NCI-H2196 (cell line): ENCODE data around the gene WDR18.

Experiments
- DNase-seq: peaks from one replicate; lab custom pipeline; 2025; ENCODE audit not compliant: unreplicated experiment; lab: John Stamatoyannopoulos, UW

WDR18 gene, protein sequence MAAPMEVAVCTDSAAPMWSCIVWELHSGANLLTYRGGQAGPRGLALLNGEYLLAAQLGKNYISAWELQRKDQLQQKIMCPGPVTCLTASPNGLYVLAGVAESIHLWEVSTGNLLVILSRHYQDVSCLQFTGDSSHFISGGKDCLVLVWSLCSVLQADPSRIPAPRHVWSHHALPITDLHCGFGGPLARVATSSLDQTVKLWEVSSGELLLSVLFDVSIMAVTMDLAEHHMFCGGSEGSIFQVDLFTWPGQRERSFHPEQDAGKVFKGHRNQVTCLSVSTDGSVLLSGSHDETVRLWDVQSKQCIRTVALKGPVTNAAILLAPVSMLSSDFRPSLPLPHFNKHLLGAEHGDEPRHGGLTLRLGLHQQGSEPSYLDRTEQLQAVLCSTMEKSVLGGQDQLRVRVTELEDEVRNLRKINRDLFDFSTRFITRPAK

GRCh38 chr19:984165-984967 lies at the start of gene WDR18:
Gene WDR18 (plus strand): TSS chr19:984345. CDS start chr19:984354, 9 bp downstream.
- peak; percentile 95 for DNase-seq

- DNase-seq = peak; percentile 94
Observed at GRCh38 chr19:934865-935479, 49.2 kb upstream of the WDR18 start.

GRCh38 chr19:936175-936546 lies 48.0 kb upstream of the WDR18 start:
- DNase-seq = no peak

DNA sequence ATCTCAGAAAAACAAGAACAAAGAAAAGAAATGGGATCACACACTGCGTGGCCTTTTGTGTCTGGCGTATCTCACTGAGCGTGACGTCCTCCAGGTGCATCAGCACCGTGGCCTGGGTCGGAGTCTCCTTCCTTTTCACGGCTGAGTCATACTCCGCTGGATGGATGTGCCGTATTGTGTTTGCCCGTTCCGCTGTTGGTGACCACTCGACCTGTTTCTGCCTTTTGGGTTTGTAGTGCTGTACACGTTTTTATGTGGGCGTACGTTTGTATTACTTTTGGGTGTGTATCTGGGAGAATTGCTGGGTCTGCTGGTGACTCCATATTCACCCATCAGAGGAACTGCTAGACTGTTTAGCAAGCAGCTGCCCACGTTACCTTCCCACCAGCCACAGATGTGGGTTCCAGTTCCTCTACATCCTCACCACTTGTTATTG lies 46.9 kb upstream of the WDR18 start:
- no peak for DNase-seq

DNA sequence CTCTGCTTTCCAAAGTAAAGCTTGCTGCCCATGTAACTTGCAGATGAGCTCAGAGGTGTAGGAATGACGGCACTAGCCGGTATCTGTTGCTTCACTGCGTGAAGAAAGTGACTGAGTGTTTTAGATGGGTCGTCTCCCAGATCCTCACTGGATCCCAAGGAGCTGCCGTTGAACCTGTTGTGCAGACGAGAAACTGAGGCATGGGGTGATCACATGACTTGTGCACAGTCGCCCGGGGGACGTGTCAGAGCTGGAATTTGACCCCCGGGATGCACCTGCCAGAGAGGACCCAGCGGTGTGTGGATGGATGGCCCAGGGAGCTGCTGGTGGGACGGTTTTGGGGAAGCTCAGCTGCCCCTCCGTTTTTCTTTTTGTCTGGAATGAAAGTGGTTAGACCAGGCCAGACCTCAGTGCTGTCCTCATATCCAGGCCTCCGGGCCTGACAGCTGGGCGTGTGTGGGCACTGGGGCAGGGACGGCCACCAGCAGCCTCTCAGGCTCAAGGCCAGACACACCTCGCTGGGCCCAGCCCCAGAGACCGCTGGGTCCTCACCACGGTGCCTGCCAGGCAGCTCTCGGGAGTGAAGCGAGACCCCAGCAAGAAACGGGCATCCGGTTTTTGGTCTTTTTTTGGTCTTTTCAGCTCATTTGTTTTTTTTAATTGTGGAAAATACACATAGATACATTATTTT lies 45.8 kb upstream of the WDR18 start:
- no peak for DNase-seq

DNA sequence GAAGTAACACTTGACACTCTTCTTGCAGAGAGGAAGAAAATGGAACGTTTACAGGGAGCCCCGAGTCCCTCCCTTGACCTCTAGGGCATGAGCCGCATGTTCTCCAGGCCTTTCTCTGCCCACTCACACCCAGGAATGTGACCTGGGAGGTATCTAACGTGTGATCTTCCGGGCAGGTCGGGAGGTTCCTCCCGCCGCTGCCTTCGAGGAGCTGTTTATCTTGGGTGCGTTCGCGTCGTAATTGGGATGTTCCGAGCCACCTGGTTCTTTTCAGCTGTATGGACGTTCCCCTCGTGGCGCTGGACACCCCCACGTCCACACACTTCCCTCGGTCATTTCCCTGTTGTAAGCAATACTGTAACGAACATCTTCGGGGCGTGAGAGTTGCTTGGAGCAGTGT lies 44.7 kb upstream of the WDR18 start:
- no peak for DNase-seq

- DNase-seq = no peak
Observed at GRCh38 chr19:939922-940321, 44.2 kb upstream of the WDR18 start.

DNA sequence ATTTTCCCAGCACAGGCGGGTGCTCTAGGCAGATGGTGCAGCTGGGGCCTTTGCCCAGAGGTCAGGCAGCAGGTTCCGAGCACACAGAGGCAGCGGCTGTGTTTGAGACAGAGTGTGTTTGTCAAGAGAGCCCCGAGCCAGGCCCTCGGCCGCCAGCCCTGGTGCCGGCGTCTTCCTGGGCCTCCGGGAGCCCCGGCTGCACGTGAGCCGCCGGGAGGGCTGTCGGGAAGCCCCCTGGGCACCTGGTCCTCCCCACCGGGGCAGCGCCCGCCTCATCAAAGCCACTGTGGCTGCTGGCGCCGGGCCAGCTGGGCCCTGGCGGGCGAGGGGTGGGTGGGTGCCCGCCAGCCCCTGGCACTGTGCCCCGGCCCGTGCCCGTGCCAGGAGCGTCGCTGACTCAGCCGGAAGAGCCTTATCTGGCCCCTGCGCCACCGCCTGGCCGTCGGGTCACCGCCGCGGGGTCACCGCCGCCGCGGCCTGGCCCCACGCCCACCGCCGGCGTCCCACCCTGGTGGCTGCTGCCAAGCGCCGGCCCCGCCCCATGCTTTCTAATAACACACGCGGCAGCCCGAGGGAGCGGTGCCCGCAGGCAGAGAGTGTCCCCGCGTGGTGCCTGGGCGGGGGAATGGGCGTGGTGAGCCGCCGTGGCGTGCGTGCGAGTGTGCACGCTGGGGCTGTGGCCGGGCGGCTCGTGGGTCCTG lies 43.4 kb upstream of the WDR18 start:
- peak; percentile 88 for DNase-seq

DNA sequence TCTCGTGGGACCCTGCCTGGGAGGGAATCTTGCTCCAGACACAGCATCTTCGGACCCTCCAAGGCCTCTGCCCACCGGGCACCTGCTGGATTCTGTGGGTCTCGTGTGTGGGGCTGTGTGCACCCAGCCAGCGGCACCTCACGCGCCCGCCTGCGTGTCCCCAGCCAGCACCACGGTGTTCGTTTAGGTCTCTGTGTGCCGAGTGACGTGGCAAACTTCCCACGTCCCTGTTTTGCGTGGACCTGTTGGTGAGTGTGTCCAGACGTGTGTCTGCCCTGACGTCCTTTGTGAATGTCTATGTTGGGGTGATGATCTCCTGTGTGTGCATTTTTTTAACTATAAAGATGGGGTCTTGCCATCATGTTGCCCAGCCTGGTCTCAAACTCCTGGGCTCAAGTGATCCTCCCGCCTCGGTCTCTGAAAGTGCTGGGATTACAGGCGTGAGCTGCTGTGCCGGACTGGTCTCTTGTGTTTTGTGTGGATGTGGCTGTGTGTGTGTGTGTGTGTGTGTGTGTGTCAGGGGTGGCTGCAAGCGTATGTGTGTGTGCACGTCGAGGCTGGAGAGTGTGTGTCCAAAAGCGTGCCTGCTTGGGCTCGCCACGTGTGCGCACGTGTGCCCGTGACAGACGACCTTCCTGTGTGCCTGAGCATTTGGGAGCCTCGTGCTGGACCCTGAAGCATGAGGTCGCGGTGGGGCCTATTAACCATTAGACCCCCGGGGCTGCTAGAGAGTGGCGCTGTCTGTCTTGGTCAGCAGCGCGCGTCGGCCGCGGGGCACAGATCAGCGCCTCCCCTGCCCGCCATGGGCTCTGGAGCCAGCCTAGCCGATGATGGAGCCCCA lies 42.6 kb upstream of the WDR18 start:
- no peak for DNase-seq

GRCh38 chr19:942133-942645 lies 42.0 kb upstream of the WDR18 start:
- DNase-seq = no peak

DNA sequence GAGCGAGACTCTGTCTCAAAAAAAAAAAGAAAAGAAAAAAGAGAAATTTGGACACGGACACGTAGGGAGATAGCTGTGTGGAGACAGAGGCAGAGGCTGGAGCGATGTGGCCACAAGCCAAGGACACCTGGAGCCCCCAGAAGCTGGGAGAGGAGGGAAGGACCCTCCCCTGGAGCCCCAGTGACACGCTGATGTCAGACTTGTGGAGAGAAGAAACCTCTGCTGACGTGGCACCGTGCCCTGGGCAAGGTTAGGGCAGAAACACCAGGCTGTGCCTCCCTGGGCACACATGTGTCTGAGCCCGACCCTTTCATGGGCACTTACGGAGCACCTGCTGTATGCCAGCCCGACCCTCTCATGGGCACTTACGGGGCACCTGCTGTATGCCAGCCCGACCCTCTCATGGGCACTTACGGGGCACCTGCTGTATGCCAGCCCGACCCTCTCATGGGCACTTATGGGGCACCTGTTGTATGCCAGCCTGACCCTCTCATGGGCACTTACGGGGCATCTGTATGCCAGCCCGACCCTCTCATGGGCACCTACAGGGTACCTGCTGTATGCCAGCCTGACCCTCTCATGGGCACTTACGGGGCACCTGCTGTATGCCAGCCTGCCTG lies 40.5 kb upstream of the WDR18 start:
- DNase-seq = no peak

- DNase-seq = no peak
Observed at GRCh38 chr19:944171-944567, 40.0 kb upstream of the WDR18 start.

- DNase-seq = no peak
Observed at GRCh38 chr19:944663-945241, 39.4 kb upstream of the WDR18 start.

GRCh38 chr19:945401-946252 lies 38.5 kb upstream of the WDR18 start:
- DNase-seq = no peak

GRCh38 chr19:947090-947706 lies 36.9 kb upstream of the WDR18 start:
- no peak for DNase-seq

- no peak for DNase-seq
Observed at GRCh38 chr19:947707-948539, 36.2 kb upstream of the WDR18 start.
